NCI-H1436 treated with DMSO at 0.1 percent for 48 hours (cell line): ENCODE measurements around the gene LAMB3.

ENCODE experiments used
- DNase-seq: peaks from one replicate; lab custom pipeline; 2025; lab: John Stamatoyannopoulos, UW

Gene LAMB3

GRCh38 chr1:209661071-209661470, 8.8 kb upstream of the LAMB3 start:
- DNase-seq = no peak

GRCh38 chr1:209659909-209660308, 7.7 kb upstream of the LAMB3 start:
- DNase-seq = no peak

GRCh38 chr1:209657918-209658317, 5.7 kb upstream of the LAMB3 start:
- no peak for DNase-seq

- no peak for DNase-seq
Measured at GRCh38 chr1:209657140-209657879, 5.1 kb upstream of the LAMB3 start.

- no peak for DNase-seq
Measured at GRCh38 chr1:209655411-209656231, 3.4 kb upstream of the LAMB3 start.

- no peak for DNase-seq
Measured at GRCh38 chr1:209653915-209654351, 1.7 kb upstream of the LAMB3 start.

GRCh38 chr1:209652873-209653401, 712 bp upstream of the LAMB3 start:
- no peak for DNase-seq

GRCh38 chr1:209651138-209651587, 1.1 kb downstream of the LAMB3 start:
- no peak for DNase-seq

- DNase-seq = no peak
Measured at GRCh38 chr1:209650454-209650853, 1.8 kb downstream of the LAMB3 start.

- DNase-seq = no peak
Measured at GRCh38 chr1:209648931-209649776, 3.1 kb downstream of the LAMB3 start.

- no peak for DNase-seq
Measured at GRCh38 chr1:209648346-209648745, 3.9 kb downstream of the LAMB3 start.

GRCh38 chr1:209647156-209647555, 5.1 kb downstream of the LAMB3 start:
- no peak for DNase-seq

GRCh38 chr1:209646558-209646957, 5.7 kb downstream of the LAMB3 start:
- no peak for DNase-seq

- DNase-seq = no peak
Measured at GRCh38 chr1:209645574-209646452, 6.4 kb downstream of the LAMB3 start.

- no peak for DNase-seq
Measured at GRCh38 chr1:209643285-209644020, 8.8 kb downstream of the LAMB3 start.

- no peak for DNase-seq
Measured at GRCh38 chr1:209642816-209643215, 9.4 kb downstream of the LAMB3 start.

- DNase-seq = no peak
Measured at GRCh38 chr1:209641832-209642172, 10.4 kb downstream of the LAMB3 start.

- DNase-seq = no peak
Measured at GRCh38 chr1:209635850-209636249, 16.4 kb downstream of the LAMB3 start.

GRCh38 chr1:209634005-209634737, 18.1 kb downstream of the LAMB3 start:
- no peak for DNase-seq
